HepG2 (cell line): ENCODE results near the gene KIAA1549. TPM values are rescaled to one million over a fixed set of nuclear protein-coding genes. Genes with fewer than 3 reads are reported as not detected.

Experiments used
- ATAC-seq: fragments of 200-7000 bp; cut with Tn5 transposase; 3 replicates; pipeline ENCODE4 v1.9.1; 2020; ENCODE audit warnings: mild to moderate bottlenecking, moderate library complexity
- BruUV-seq: library from RNA; stranded (reverse); fragments of 400-500 nt; replicated peaks from 2 replicates; lab custom pipeline; 2021; lab: Mats Ljungman, UMichigan
- CTCF ChIA-PET: fragments of 300-600 bp; formaldehyde crosslinking; extraction: SDS; loops from one replicate; lab custom pipeline; 2021; ENCODE audit warnings: low total read pairs, inconsistent platforms, low intra/inter-chr PET ratio; lab: Yijun Ruan, JAX
- POLR2A ChIA-PET: fragments of 350-600 bp; sonication (Branson Sonifier 250); formaldehyde crosslinking; loops from one replicate; lab custom pipeline; 2020; ENCODE audit warnings: antibody characterized with exemption, inconsistent platforms; lab: Yijun Ruan, JAX
- DNase-seq: peaks from one replicate; pipeline ENCODE4 v3.0.0-alpha.2; 2015; ENCODE audit warnings: low spot score
- FAIRE-seq: peaks from 3 replicates; lab custom pipeline; 2011; peaks lifted over from hg19 to GRCh38; lab: Jason Lieb, UNC
- H2AFZ ChIP-seq: one replicate; pipeline ENCODE4 v1.6.1; 2011; ENCODE audit warnings: low read length, inconsistent platforms
- H3K27ac ChIP-seq: fragments of 300-600 bp; 3 replicates; pipeline ENCODE4 v1.8.0; 2011; ENCODE audit warnings: mixed run types, mild to moderate bottlenecking, mixed read lengths, low read length, inconsistent platforms; ENCODE audit not compliant: insufficient read depth; ENCODE audit errors: extremely low read length
- H3K27me3 ChIP-seq, 2 experiments: fragments of 200-600 bp in 1 of 2; 2 replicates in 1 of 2; 3 replicates in 1 of 2; pipeline versions ENCODE4 v1.6.0 to v1.8.0; 2011; ENCODE audit warnings: low read length in 2 of 2, mild to moderate bottlenecking in 2 of 2, moderate library complexity in 2 of 2, inconsistent platforms in 1 of 2; ENCODE audit not compliant: insufficient read depth in 2 of 2, control insufficient read depth in 1 of 2
- H3K36me3 ChIP-seq, 2 experiments: fragments of 200-600 bp in 1 of 2; replicated peaks in 1 of 2; 2 replicates in 1 of 2; 3 replicates in 1 of 2; pipeline versions ENCODE4 v1.5.1 to v1.8.0; 2011; ENCODE audit warnings: low read length in 2 of 2, inconsistent platforms in 1 of 2; ENCODE audit not compliant: insufficient read depth in 2 of 2, control insufficient read depth in 1 of 2
- H3K4me1 ChIP-seq: 2 replicates; pipeline ENCODE4 v1.5.1; 2012; ENCODE audit warnings: low read length, inconsistent platforms; ENCODE audit not compliant: insufficient read depth
- H3K4me2 ChIP-seq: 2 replicates; pipeline ENCODE4 v1.6.0; 2011; ENCODE audit warnings: low read depth, low read length, inconsistent platforms
- H3K4me3 ChIP-seq, 3 experiments: fragments of 200-600 bp in 1 of 3; sonication (generic), shearing (Covaris generic) in 1 of 3; replicated peaks in 1 of 3; 2 replicates each; pipeline ENCODE4 v1.5.1; 2011 to 2016; ENCODE audit warnings: low read length in 3 of 3, inconsistent platforms in 2 of 3, low read depth in 2 of 3, mild to moderate bottlenecking in 2 of 3, control low read depth in 1 of 3, mixed read lengths in 1 of 3; ENCODE audit not compliant: insufficient read depth in 1 of 3
- H3K79me2 ChIP-seq: one replicate; pipeline ENCODE4 v1.6.1; 2011; ENCODE audit warnings: low read length, inconsistent platforms; ENCODE audit not compliant: insufficient read depth
- H3K9ac ChIP-seq: 2 replicates; pipeline ENCODE4 v1.6.0; 2011; ENCODE audit warnings: mild to moderate bottlenecking, low read depth, low read length, inconsistent platforms; ENCODE audit not compliant: insufficient read depth
- H3K9me3 ChIP-seq: 2 replicates; pipeline ENCODE4 v1.5.1; 2012; ENCODE audit warnings: mild to moderate bottlenecking, low read length
- H4K20me1 ChIP-seq: 2 replicates; pipeline ENCODE4 v1.6.0; 2011; ENCODE audit warnings: inconsistent platforms, mild to moderate bottlenecking, low read length, moderate library complexity; ENCODE audit not compliant: insufficient read depth
- MED8 ChIP-seq: sonication (generic); formaldehyde crosslinking; IDR thresholded peaks from 2 replicates; pipeline ENCODE4 v1.8.1; 2023; ENCODE audit warnings: mild to moderate bottlenecking, missing genetic modification reagents; ENCODE audit not compliant: insufficient replicate concordance
- PAF1 ChIP-seq: IDR thresholded peaks from 2 replicates; pipeline ENCODE4 v1.6.1; 2016; ENCODE audit warnings: missing genetic modification reagents, missing compliant biosample characterization
- SMAD9 ChIP-seq: sonication (generic); formaldehyde crosslinking; IDR thresholded peaks from 2 replicates; pipeline ENCODE4 v1.5.1; 2020; ENCODE audit warnings: mild to moderate bottlenecking, missing genetic modification reagents
- XBP1 ChIP-seq: sonication (generic); formaldehyde crosslinking; IDR thresholded peaks from 2 replicates; pipeline ENCODE4 v1.5.0; 2020; ENCODE audit warnings: missing genetic modification reagents
- ZBTB42 ChIP-seq: sonication (generic); formaldehyde crosslinking; IDR thresholded peaks from 2 replicates; pipeline ENCODE4 v1.5.0; 2020; ENCODE audit warnings: mild to moderate bottlenecking, missing genetic modification reagents
- ZNF775 ChIP-seq: sonication (generic); formaldehyde crosslinking; IDR thresholded peaks from 2 replicates; pipeline ENCODE4 v1.4.0; 2020; ENCODE audit warnings: missing genetic modification reagents, mild to moderate bottlenecking, moderate library complexity, borderline replicate concordance
- in situ Hi-C: cut with HindIII; loops from 2 replicates; pipeline ENCODE4 v1.10.0; 2017; ENCODE audit warnings: low pct_unique_long_range_greater_than_20kb; ENCODE audit not compliant: extremely low pct_ligation_motif_present
- intact Hi-C: fragments of 100-400 bp; cut with micrococcal nuclease; formaldehyde crosslinking; loops from one replicate; pipeline ENCODE4 v1.10.0; 2022; ENCODE audit not compliant: unreplicated experiment
- polyA plus RNA-seq, 8 experiments: library from polyadenylated mRNA; depleted of rRNA in 3 of 8; stranded (reverse) in 7 of 8; unstranded in 1 of 8; fragments of >200 nt; fragmentation: Illumina TruSeq in 4 of 8; extraction: Trizol in 4 of 8; gene quantifications; 2 replicates each; pipeline versions ENCODE4 v1.2.1 to v1.2.3, GENCODE V29; 2011 to 2016; ENCODE audit warnings: low read depth in 4 of 8, missing spikeins in 1 of 8, mixed read lengths in 1 of 8; ENCODE audit not compliant: insufficient read depth in 1 of 8
- total RNA-seq, 5 experiments: library from RNA; depleted of rRNA; stranded (reverse); fragments of >200 nt; fragmentation: Illumina TruSeq; extraction: Trizol; gene quantifications; 2 replicates each; pipeline ENCODE4 v1.2.3, GENCODE V29; 2016; ENCODE audit warnings: low read depth in 1 of 5
- TF ChIP-seq, protein P1 (sequence below): sonication (generic); formaldehyde crosslinking; conservative IDR thresholded peaks from 2 replicates; pipeline ENCODE4 v1.8.0; 2022; ENCODE audit warnings: low read depth, missing genetic modification reagents

KIAA1549 gene
- total and polyA plus RNA-seq, 2 of the 13 experiments (the other 11 are each of a cell fraction or from before 2014, with no cell fraction given): 1.1 to 1.8 TPM

DNA sequence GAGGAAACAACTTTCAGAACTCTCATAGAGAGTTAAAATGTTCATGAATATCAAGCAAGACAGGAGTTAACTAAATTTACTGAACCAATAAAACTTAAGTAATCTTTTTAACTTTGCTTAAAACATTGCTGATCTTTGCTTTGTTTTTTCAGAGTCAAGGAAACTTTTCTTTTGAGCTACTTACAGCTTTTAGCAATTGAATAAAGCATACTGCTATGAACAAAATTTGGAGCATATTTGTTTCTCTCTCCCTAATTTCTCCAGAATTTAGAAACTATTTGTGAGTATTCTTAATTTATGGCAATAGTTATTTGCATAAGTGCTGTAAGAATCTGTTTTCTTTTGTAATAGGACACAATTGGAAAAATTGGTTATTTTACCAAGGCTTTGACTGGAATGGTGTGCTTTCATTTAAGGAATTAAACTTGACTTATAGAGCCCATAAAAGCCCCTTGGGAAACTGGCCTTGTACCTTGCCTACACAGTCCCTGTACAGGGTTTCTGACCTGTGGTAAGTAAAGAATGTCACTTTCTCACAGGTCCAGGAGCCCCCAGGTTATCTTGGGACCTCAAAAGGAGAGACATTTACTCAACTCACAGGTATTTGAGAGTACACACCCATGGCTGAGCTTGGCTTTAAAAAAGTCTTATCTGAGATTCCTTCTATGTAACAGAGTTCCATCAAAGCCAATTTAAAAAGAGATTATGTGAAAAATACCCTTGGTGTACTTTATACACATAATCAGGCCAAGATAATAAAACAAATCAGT lies 23.3 kb upstream of the KIAA1549 start:
- intact Hi-C loops: no loop called here
- Histone ChIP-seq H3K9me3 (peaks cover 7% of the 10 kb centered on the region; the same call in 1 of the 2 replicates), H3K27me3 (peaks cover 0 to 8% of the 10 kb centered on the region in 2 experiments; a peak in 2 of 5 replicates)
- no peak for ATAC-seq
- POLR2A ChIA-PET: no interaction called here
- TF ChIP-seq, protein P1, sequence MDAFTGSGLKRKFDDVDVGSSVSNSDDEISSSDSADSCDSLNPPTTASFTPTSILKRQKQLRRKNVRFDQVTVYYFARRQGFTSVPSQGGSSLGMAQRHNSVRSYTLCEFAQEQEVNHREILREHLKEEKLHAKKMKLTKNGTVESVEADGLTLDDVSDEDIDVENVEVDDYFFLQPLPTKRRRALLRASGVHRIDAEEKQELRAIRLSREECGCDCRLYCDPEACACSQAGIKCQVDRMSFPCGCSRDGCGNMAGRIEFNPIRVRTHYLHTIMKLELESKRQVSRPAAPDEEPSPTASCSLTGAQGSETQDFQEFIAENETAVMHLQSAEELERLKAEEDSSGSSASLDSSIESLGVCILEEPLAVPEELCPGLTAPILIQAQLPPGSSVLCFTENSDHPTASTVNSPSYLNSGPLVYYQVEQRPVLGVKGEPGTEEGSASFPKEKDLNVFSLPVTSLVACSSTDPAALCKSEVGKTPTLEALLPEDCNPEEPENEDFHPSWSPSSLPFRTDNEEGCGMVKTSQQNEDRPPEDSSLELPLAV (CRISPR knock-in tag): no peak
- TF ChIP-seq ZNF775 (CRISPR knock-in tag) (no peak), PAF1 (no peak), MED8 (no peak), ZBTB42 (CRISPR knock-in tag) (no peak), SMAD9 (CRISPR knock-in tag) (no peak), XBP1 (no peak)
- TF ChIP-seq, all 625 proteins: peak for 0
- Histone ChIP-seq H4K20me1 (no peaks in the 10 kb centered on the region), H3K9ac (no peak overlapping the region), H3K36me3 (no peaks in the 10 kb centered on the region), H3K4me3 (no peak overlapping the region), H3K4me2 (no peak overlapping the region), H3K27ac (no peak overlapping the region), H3K79me2 (no peaks in the 10 kb centered on the region), H2AFZ (no peak overlapping the region), H3K4me1 (no peaks in the 10 kb centered on the region)
- FAIRE-seq: no peak
- in situ Hi-C loops: no loop called here
- no TSS peak for BruUV-seq
- DNase-seq: no peak
- CTCF ChIA-PET: no interaction called here
